ENCODE measurements around the gene PTPN22. TPM values are rescaled to one million over a fixed set of nuclear protein-coding genes. Genes with fewer than 3 reads are reported as not detected.
A peak's percentile ranks its signal among the peaks of the same experiment; 100 is the strongest.

PTPN22 gene
- total and polyA plus RNA-seq, 9 of the 15 experiments (the other 6 are each of a cell fraction or from before 2014, with no cell fraction given), result 0.45 to 4.6 (median 1.1) TPM

- TF ChIP-seq CXXC5 (CRISPR knock-in tag; IDR thresholded peaks at IDR 0.05) (no peak), NR4A1 (CRISPR knock-in tag; IDR thresholded peaks at IDR 0.05) (peak; percentile 50; the same call in 1 of the 2 replicates), NR4A1 (tag; IDR thresholded peaks at IDR 0.05) (no peak), MAZ (CRISPR knock-in tag; conservative IDR thresholded peaks at IDR 0.05 in 1 of 2, IDR thresholded peaks at IDR 0.05 in 1 of 2) (0 out of 4 replicates have a peak, but pooled peaks of 1 of the 2 experiments have one; percentile 19), XRCC4 (IDR thresholded peaks at IDR 0.05; ENCODE audit: extremely low read depth, insufficient read depth, insufficient read length) (no peak), SUPT5H (IDR thresholded peaks at IDR 0.05) (no peak), KLF6 (CRISPR knock-in tag; IDR thresholded peaks at IDR 0.05; ENCODE audit: borderline replicate concordance) (0 out of 2 replicates have a peak, but pooled peaks have one; percentile 35), ELF4 (CRISPR knock-in tag; IDR thresholded peaks at IDR 0.05) (no peak), NFE2 (IDR thresholded peaks at IDR 0.05; ENCODE audit: low read depth) (no peak), ZNF639 (CRISPR knock-in tag; conservative IDR thresholded peaks at IDR 0.05 in 1 of 2, IDR thresholded peaks at IDR 0.05 in 1 of 2) (0 out of 4 replicates have a peak, but pooled peaks of 1 of the 2 experiments have one; percentile 30), CTBP1 (IDR thresholded peaks at IDR 0.05; ENCODE audit: borderline replicate concordance) (no peak), KLF13 (tag; IDR thresholded peaks at IDR 0.05; ENCODE audit: borderline replicate concordance, low read depth) (no peak), ZNF23 (CRISPR knock-in tag; IDR thresholded peaks at IDR 0.05) (no peak), ZNF311 (CRISPR knock-in tag; IDR thresholded peaks at IDR 0.05) (0 out of 2 replicates have a peak, but pooled peaks have one; percentile 13)
Measured at GRCh38 chr1:113872219-113872935, 865 bp upstream of the PTPN22 start (continued).

Data from K562 (cell line).